Cardiac septum (tissue), 1 donor: ENCODE data around the gene CACNA1C. TPM values are rescaled to one million over a fixed set of nuclear protein-coding genes. Genes with fewer than 3 reads are reported as not detected.
A peak's percentile ranks its signal among the peaks of the same experiment; 100 is the strongest.

ENCODE experiments used
- DNase-seq: peaks from one replicate; pipeline ENCODE4 v3.0.0-alpha.2; 2020; ENCODE audit warnings: low spot score
- intact Hi-C: fragments of 100-400 bp; cut with DNase I; formaldehyde crosslinking; loops from one replicate; pipeline ENCODE4 v1.14.0; 2022
- total RNA-seq: library from RNA; stranded (reverse); fragmentation: NEBNext Ultra II Directional; extraction: Animal tissue kit (Norgen Biotek cat#: 25700); gene quantifications from one replicate; pipeline ENCODE4 v1.2.1, GENCODE V29; 2021
- donor health status: DM: no; HTN: no; CAD: no.

CACNA1C gene
- total RNA-seq, 1 donor from 2014 or later = 182 TPM

DNA sequence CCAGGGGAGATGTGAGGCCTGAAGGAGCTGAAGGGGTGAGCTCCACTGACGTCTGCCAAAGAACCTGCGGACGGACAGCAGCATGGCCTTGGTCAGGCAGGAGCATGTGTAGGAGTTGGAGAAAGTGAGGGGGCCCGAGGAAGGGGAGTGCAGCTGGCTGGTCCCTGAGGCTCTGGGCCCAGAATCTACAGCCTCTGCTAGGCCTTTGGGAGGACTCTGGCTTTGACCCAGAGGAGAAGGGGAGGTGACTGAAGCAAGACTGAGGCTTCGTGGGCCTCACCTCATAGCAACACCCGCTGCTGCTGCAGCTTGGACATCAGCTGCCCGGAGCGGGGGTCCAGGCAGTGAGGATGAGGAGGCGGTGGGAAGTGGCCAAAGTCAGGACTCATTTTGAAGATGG, 525.4 kb downstream of the CACNA1C start:
- DNase-seq = peak; percentile 66

GRCh38 chr12:2578772-2579171, 526.0 kb downstream of the CACNA1C start:
- DNase-seq = peak; percentile 27
- intact Hi-C loops = no loop called here

More for the DNA sequence above, 525.4 kb downstream of the CACNA1C start:
- intact Hi-C loops = no loop called here

DNA sequence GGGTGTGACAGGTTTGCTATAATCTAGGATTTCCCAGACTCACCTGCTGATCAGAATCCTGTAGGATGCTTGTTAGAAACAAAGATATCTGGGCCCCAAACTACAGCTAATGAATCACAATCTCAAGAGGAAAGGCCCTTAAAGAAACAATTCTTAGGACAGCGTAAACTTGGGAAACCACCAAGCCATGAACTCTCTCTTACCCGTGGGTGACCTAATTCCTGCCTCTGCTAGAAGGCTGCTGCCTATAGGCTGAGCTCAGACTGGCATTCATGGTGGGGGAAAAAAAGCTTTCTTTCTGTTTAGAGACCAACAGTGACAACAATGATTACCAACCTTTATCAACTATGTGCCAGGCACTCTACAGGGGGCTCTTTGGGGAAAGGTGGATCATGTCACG, 528.0 kb downstream of the CACNA1C start:
- no peak for DNase-seq
- intact Hi-C loops = loop anchor here (5.0 to 10.0 kb wide), 3 partner anchors 84 to 524 kb away; no protein-coding TSS in a partner anchor

GRCh38 chr12:2581293-2582045, 528.7 kb downstream of the CACNA1C start:
- DNase-seq = peak; percentile 66
- intact Hi-C loops = loop anchor here (5.0 to 10.0 kb wide), 3 partner anchors 84 to 524 kb away; no protein-coding TSS in a partner anchor

DNA sequence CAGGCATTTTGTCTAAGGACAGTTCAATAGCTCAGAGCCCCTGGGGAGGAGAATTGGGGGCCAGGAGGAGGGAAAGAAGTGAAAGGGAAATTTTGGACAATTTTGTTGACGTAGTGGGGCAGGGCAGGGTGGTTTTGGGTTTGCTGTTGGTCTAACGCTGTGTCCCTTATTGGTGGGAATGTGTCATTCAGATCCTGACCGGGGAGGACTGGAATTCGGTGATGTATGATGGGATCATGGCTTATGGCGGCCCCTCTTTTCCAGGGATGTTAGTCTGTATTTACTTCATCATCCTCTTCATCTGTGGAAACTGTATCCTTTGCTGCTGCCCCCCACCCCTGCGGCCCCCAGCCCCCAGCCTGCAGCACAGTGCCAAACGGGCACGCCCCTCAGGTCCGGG, 529.8 kb downstream of the CACNA1C start:
- intact Hi-C loops = loop anchor here (5.0 to 10.0 kb wide), 3 partner anchors 85 to 525 kb away; no protein-coding TSS in a partner anchor
- DNase-seq = no peak

GRCh38 chr12:2583091-2583497, 530.3 kb downstream of the CACNA1C start:
- intact Hi-C loops = loop anchor here (5.0 to 10.0 kb wide), 3 partner anchors 86 to 526 kb away; no protein-coding TSS in a partner anchor
- DNase-seq = peak; percentile 80

DNA sequence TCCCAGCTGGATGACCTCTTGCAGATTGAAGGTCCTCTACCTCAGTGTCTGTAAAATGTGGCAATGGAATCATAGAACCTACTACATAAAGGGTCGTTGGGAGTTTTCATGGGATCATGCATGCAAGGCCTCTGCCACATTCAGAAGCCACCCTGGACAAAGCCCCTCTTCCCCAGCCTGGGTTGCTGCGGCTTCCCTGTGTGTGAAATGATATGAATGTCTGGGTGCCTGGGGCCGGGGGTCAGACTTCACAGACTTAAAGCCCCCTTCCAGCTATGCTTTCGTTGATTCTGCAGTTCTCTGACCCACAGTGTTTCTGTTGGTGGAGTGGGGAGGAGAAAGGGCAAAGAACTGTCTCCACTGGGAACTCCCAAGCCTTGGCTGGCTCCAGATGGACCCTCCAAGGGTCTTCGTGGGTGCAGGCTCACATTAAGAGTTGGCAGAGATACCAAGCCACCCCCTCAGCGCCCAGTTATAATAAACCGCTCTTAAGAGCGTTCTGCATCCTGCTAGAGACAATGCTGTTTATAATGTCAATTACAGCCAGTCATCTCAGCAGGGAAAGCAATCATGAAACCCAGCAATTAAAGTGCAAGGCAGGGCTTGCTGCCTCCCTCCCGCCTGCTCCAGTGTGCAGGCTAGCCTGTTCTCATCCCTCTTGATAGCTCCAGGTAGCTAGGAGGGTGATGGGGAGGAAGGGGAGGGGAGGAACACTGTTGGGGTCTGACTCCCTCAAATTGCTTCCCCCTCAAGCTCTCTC, 531.0 kb downstream of the CACNA1C start:
- intact Hi-C loops = loop anchor here (5.0 to 10.0 kb wide), 3 partner anchors 87 to 527 kb away; no protein-coding TSS in a partner anchor
- peak; percentile 66 for DNase-seq

DNA sequence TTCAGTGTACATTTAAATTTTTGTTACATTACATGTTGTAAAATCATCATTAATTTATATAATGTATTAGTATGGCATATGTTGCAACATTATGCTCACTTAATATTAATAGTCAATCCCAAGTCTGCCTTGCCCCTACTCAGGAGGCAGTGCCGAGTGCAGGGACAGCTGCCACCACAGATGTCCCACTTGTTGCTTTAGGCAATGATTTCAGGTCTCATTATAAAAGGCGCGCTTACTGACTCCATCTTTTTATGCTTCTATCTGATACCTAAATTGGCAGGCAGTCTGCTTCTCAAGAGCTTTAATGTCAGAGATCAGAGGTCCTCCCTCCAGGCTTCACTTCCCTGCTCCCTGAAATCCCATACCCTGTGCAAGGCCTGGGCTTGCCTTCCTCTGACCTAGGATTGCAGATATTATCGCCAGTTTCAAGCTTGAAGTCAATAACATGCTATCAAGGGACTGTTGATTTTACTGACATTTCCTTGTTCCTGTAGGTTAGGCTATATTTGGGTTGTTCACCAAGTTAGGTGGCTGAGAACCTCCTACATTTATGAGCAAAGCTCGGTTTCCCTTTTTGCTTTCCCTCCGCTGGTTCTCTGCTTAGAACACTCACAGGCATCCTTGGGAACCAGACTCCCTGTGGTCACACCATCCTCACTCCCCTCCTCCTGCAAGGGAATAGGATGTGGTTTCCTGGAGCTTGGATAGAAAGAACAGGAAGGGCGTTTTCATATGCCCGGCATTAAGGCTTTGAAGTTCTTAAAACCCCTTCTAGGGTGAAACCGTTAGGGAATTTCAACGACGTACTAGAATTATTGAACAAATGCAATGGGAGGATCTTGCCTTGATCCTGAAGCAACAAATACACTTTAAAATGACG, 533.6 kb downstream of the CACNA1C start:
- DNase-seq = no peak
- intact Hi-C loops = loop anchor here (10.0 kb wide), 1 partner anchor 302 kb away; no protein-coding TSS in a partner anchor

- intact Hi-C loops = loop anchor here (10.0 kb wide), 1 partner anchor 304 kb away; no protein-coding TSS in a partner anchor
- no peak for DNase-seq
Observed at GRCh38 chr12:2588345-2588744, 535.6 kb downstream of the CACNA1C start.

DNA sequence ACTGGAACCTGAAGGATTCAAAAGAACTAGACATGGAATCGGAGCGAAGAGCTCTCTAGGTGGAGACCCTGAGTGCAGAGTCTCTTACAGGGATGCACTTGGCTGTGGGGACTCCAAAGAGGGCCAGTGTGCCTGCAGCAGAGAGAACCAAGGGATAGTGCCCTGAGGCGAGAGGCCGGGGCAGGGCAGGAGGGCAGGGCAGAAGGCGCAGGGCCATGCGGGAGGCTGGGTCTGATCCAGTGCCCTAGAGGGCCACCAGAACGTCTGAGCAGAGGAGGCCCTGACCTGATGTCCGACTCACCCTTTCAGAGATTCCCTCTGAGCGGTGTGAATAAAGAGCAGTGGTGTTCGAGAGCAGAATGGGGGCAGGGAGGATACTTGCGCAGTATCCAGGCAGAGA, 536.6 kb downstream of the CACNA1C start:
- no peak for DNase-seq
- intact Hi-C loops = loop anchor here (10.0 kb wide), 1 partner anchor 305 kb away; no protein-coding TSS in a partner anchor

- intact Hi-C loops = no loop called here
- DNase-seq = no peak
Observed at GRCh38 chr12:2593045-2593444, 540.3 kb downstream of the CACNA1C start.

- intact Hi-C loops = no loop called here
- no peak for DNase-seq
Observed at GRCh38 chr12:2596441-2596840, 543.7 kb downstream of the CACNA1C start.

- no peak for DNase-seq
- intact Hi-C loops = no loop called here
Observed at GRCh38 chr12:2605301-2605700, 552.5 kb downstream of the CACNA1C start.

GRCh38 chr12:2606186-2606910, 553.6 kb downstream of the CACNA1C start:
- intact Hi-C loops = no loop called here
- no peak for DNase-seq

GRCh38 chr12:2607881-2608607, 555.3 kb downstream of the CACNA1C start:
- no peak for DNase-seq
- intact Hi-C loops = no loop called here

DNA sequence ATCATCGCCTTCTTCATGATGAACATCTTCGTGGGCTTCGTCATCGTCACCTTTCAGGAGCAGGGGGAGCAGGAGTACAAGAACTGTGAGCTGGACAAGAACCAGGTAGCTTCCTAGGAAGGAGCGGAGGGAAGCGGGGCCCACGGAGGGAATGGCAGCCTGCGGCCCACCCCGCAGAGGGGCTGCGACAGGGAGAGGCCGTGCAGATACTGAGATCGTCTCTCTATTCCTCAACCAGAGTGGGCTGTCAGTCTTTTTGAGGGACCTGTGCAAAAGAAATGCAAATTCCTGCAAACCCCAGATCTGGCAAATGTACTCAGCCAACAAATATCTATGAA, 555.8 kb downstream of the CACNA1C start:
- DNase-seq = no peak
- intact Hi-C loops = no loop called here

DNA sequence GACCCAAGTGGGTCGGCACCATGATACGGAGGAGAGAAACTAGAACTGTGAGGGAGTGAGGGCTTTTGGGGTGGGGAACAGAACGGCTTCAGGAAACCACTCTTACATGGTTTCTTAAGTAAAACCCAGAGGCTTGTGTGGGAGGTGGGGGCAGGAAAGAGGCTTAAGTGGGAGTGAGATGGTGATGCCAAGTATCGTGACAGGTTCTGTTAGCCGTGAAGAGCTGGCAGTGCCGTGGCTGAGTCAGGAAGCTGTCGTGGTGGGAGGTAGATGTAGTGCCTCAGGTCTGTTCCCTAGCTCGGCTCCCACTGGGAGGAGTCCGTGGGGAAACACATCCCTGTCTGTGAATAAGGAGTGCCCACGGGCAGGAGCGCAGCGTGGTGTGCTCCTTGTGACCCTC, 556.2 kb downstream of the CACNA1C start:
- DNase-seq = no peak
- intact Hi-C loops = no loop called here

- intact Hi-C loops = no loop called here
- DNase-seq = no peak
Observed at GRCh38 chr12:2610358-2610757, 557.6 kb downstream of the CACNA1C start.
